PC-9 (cell line): ENCODE data around the gene POP4.

ENCODE experiments used
- CTCF ChIP-seq: fragments of 200-600 bp; sonication (generic); conservative IDR thresholded peaks from 2 replicates; pipeline ENCODE4 v1.6.1; 2017; ENCODE audit warnings: mixed run types, antibody characterized with exemption, mild to moderate bottlenecking, moderate library complexity
- EZH2 ChIP-seq: fragments of 200-600 bp; sonication (generic); IDR thresholded peaks from 2 replicates; pipeline ENCODE4 v1.8.0; 2017; ENCODE audit warnings: antibody characterized with exemption, low read depth

DNA sequence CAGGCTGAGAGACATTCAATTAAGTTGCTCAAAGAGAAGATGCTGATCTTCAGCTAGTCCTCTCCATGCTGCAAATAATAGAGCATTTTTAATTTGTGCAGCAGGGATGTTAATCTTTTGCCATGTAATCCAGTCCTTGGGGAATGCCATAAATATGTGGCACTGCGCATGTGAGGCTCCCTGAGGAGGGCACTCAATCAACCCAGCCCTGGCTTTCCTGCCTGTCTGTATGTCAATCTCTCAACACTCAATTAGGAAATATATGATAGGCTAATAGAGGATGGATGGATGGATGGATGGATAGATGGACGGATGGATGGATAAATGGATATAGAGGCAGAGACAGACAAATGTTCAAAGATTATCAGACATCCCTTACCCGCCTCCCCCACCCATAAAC is 31.6 kb upstream of the POP4 start:
- TF ChIP-seq CTCF (no peak), EZH2 (no peak)
